Astrocyte (in vitro differentiated cells and primary cell): ENCODE measurements around the gene MYL3. TPM values are rescaled to one million over a fixed set of nuclear protein-coding genes. Genes with fewer than 3 reads are reported as not detected.
A peak's percentile ranks its signal among the peaks of the same experiment; 100 is the strongest.

Experiments
- DNase-seq: peaks from one replicate; pipeline ENCODE4 v3.0.0-alpha.2; 2010; ENCODE audit warnings: low read depth
- FAIRE-seq: peaks from 2 replicates; lab custom pipeline; 2011; peaks lifted over from hg19 to GRCh38; lab: Jason Lieb, UNC
- H2AFZ ChIP-seq: 2 replicates; pipeline ENCODE4 v1.6.0; 2012; ENCODE audit warnings: low read depth, low read length, inconsistent platforms
- H3K27ac ChIP-seq: 2 replicates; pipeline ENCODE4 v1.5.1; 2011; ENCODE audit warnings: low read depth, low read length, inconsistent platforms
- H3K27me3 ChIP-seq: 2 replicates; pipeline ENCODE4 v1.6.0; 2011; ENCODE audit warnings: low read length, inconsistent platforms; ENCODE audit not compliant: insufficient read depth
- H3K36me3 ChIP-seq: 2 replicates; pipeline ENCODE4 v1.5.1; 2011; ENCODE audit warnings: low read length, inconsistent platforms; ENCODE audit not compliant: insufficient read depth
- H3K4me1 ChIP-seq: 2 replicates; pipeline ENCODE4 v1.5.1; 2011; ENCODE audit warnings: low read length, inconsistent platforms; ENCODE audit not compliant: insufficient read depth
- H3K4me2 ChIP-seq: 2 replicates; pipeline ENCODE4 v1.6.0; 2012; ENCODE audit warnings: low read length, inconsistent platforms
- H3K4me3 ChIP-seq: 2 replicates; pipeline ENCODE4 v1.5.1; 2011; ENCODE audit warnings: low read depth, mild to moderate bottlenecking, low read length, inconsistent platforms; ENCODE audit not compliant: insufficient read depth
- H3K79me2 ChIP-seq: 2 replicates; pipeline ENCODE4 v1.6.0; 2012; ENCODE audit warnings: mild to moderate bottlenecking, low read length, inconsistent platforms; ENCODE audit not compliant: insufficient read depth
- H3K9ac ChIP-seq: 2 replicates; pipeline ENCODE4 v1.6.0; 2012; ENCODE audit warnings: mild to moderate bottlenecking, low read length, inconsistent platforms
- H3K9me3 ChIP-seq: 2 replicates; pipeline ENCODE4 v1.5.1; 2012; ENCODE audit warnings: low read depth, mild to moderate bottlenecking, low read length, inconsistent platforms; ENCODE audit not compliant: insufficient read depth
- H4K20me1 ChIP-seq: 2 replicates; pipeline ENCODE4 v1.6.0; 2012; ENCODE audit warnings: low read length, inconsistent platforms; ENCODE audit not compliant: insufficient read depth
- H3K27ac Mint-ChIP-seq: one replicate; pipeline ENCODE4 v1.8.0; 2021; ENCODE audit warnings: mild to moderate bottlenecking, mixed read lengths; ENCODE audit not compliant: unreplicated experiment
- H3K27me3 Mint-ChIP-seq: one replicate; pipeline ENCODE4 v1.8.0; 2021; ENCODE audit warnings: low read depth, mixed read lengths; ENCODE audit not compliant: unreplicated experiment
- H3K36me3 Mint-ChIP-seq: one replicate; pipeline ENCODE4 v1.8.0; 2021; ENCODE audit warnings: low read depth, mixed read lengths; ENCODE audit not compliant: unreplicated experiment
- H3K4me1 Mint-ChIP-seq: one replicate; pipeline ENCODE4 v1.8.0; 2021; ENCODE audit warnings: low read depth, mixed read lengths; ENCODE audit not compliant: unreplicated experiment
- H3K4me3 Mint-ChIP-seq: one replicate; pipeline ENCODE4 v1.8.0; 2021; ENCODE audit warnings: mild to moderate bottlenecking, moderate library complexity, mixed read lengths; ENCODE audit not compliant: unreplicated experiment
- H3K9me3 Mint-ChIP-seq: one replicate; pipeline ENCODE4 v1.8.0; 2021; ENCODE audit warnings: mild to moderate bottlenecking, mixed read lengths; ENCODE audit not compliant: unreplicated experiment
- CTCF ChIP-seq: IDR thresholded peaks from 2 replicates; pipeline ENCODE4 v1.5.1; 2011; ENCODE audit warnings: low read depth, mild to moderate bottlenecking, inconsistent platforms, low read length, moderate library complexity; ENCODE audit not compliant: insufficient read depth
- EZH2 ChIP-seq: IDR thresholded peaks from 2 replicates; pipeline ENCODE4 v1.6.1; 2012; ENCODE audit warnings: mild to moderate bottlenecking, low read length, inconsistent platforms; ENCODE audit not compliant: insufficient read depth
- total RNA-seq: library from RNA; stranded (reverse); gene quantifications from 2 replicates; pipeline ENCODE4 v1.2.1, GENCODE V29; 2021

Gene MYL3
- total RNA-seq, 1 donor from 2014 or later = 0.89 TPM

GRCh38 chr3:46908294-46908985, 45.2 kb upstream of the MYL3 start:
- no peak for FAIRE-seq
- H2AFZ ChIP-seq = no peak overlapping the region
- no peak overlapping the region for H3K27ac Mint-ChIP-seq

GRCh38 chr3:46907960-46908293, 44.7 kb upstream of the MYL3 start:
- TF ChIP-seq EZH2 (no peak), CTCF (no peak)

More at GRCh38 chr3:46908294-46908985, 45.2 kb upstream of the MYL3 start:
- no peaks in the 10 kb centered on the region for H3K36me3 ChIP-seq
- TF ChIP-seq CTCF (no peak), EZH2 (no peak)
- H4K20me1 ChIP-seq = peaks cover under 1% of the 10 kb centered on the region
- H3K9ac ChIP-seq = no peak overlapping the region
- peak; percentile 78 for DNase-seq
- Mint-ChIP-seq H3K4me1 (peaks cover 1% of the 10 kb centered on the region), H3K27me3 (peaks cover 14% of the 10 kb centered on the region), H3K4me3 (no peak overlapping the region), H3K9me3 (no peaks in the 10 kb centered on the region), H3K36me3 (no peaks in the 10 kb centered on the region)
- H3K4me3 ChIP-seq = no peak overlapping the region
- H3K9me3 ChIP-seq = no peaks in the 10 kb centered on the region
- no peak overlapping the region for H3K27ac ChIP-seq
- H3K79me2 ChIP-seq = no peaks in the 10 kb centered on the region
- no peaks in the 10 kb centered on the region for H3K27me3 ChIP-seq
- peaks cover 26% of the 10 kb centered on the region for H3K4me1 ChIP-seq
- peak overlapping the region; percentile 50 for H3K4me2 ChIP-seq

GRCh38 chr3:46907271-46907670, 44.0 kb upstream of the MYL3 start:
- peaks cover 16% of the 10 kb centered on the region for H3K27me3 Mint-ChIP-seq
- no peaks in the 10 kb centered on the region for H4K20me1 ChIP-seq
- no peaks in the 10 kb centered on the region for H3K9me3 ChIP-seq
- no peaks in the 10 kb centered on the region for H3K36me3 ChIP-seq
- H3K4me1 ChIP-seq = peaks cover 25% of the 10 kb centered on the region
- no peaks in the 10 kb centered on the region for H3K4me1 Mint-ChIP-seq
- no peaks in the 10 kb centered on the region for H3K27me3 ChIP-seq
- H3K9me3 Mint-ChIP-seq = no peaks in the 10 kb centered on the region
- H3K4me3 Mint-ChIP-seq = no peak overlapping the region
- H3K36me3 Mint-ChIP-seq = no peaks in the 10 kb centered on the region
- H3K79me2 ChIP-seq = no peaks in the 10 kb centered on the region
- no peak for FAIRE-seq
- no peak for DNase-seq
- no peak overlapping the region for H3K4me3 ChIP-seq
- H3K9ac ChIP-seq = no peak overlapping the region
- H3K27ac Mint-ChIP-seq = no peak overlapping the region
- no peak overlapping the region for H3K27ac ChIP-seq
- no peak overlapping the region for H3K4me2 ChIP-seq
- no peak overlapping the region for H2AFZ ChIP-seq
- TF ChIP-seq EZH2 (no peak), CTCF (no peak)

More at GRCh38 chr3:46907960-46908293, 44.7 kb upstream of the MYL3 start:
- Mint-ChIP-seq H3K9me3 (no peaks in the 10 kb centered on the region), H3K27me3 (peaks cover 14% of the 10 kb centered on the region), H3K4me1 (no peaks in the 10 kb centered on the region), H3K4me3 (no peak overlapping the region), H3K36me3 (no peaks in the 10 kb centered on the region), H3K27ac (no peak overlapping the region)
- Histone ChIP-seq H3K27me3 (no peaks in the 10 kb centered on the region), H3K4me3 (no peak overlapping the region), H3K4me1 (peaks cover 25% of the 10 kb centered on the region), H3K79me2 (no peaks in the 10 kb centered on the region), H4K20me1 (no peaks in the 10 kb centered on the region), H3K9me3 (no peaks in the 10 kb centered on the region), H3K27ac (no peak overlapping the region), H3K4me2 (no peak overlapping the region), H3K9ac (no peak overlapping the region), H2AFZ (no peak overlapping the region), H3K36me3 (no peaks in the 10 kb centered on the region)
- no peak for DNase-seq
- no peak for FAIRE-seq
